ENCODE measurements around the gene CEP85L.

DNA sequence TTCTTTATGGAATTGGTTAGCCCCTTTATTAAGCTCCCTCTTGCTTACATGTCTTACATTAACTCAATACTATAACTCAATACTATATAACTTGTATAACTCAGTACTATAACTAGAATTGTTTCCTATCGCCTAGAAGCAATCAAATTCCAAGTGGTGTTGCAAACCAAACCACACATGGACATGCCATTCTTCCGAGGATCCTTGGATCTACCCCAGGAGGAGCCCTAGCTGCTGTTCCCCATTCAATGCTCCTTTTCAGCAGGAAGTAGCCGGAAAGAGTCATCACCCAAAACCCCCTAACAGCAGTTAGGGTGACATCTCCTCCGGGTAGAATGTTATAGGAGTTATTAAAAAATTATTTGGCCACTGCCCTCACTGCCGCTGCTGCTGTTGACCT is 62.8 kb downstream of the CEP85L start:
- TF ChIP-seq CTCF (conservative IDR thresholded peaks at IDR 0.05; ENCODE audit: low read length) (no peak), EZH2phosphoT487 (IDR thresholded peaks at IDR 0.05; ENCODE audit: borderline replicate concordance, low read depth, low read length) (no peak)

All from OCI-LY7 (cell line).